Erythroblast (primary cell): ENCODE data around the gene AGAP1.

Source experiments
- GATA1 ChIP-seq: IDR thresholded peaks from 2 replicates; pipeline ENCODE4 v1.6.1; 2011; ENCODE audit warnings: low read depth, mild to moderate bottlenecking, control low read depth, low read length, moderate library complexity
- POLR2A ChIP-seq: IDR thresholded peaks from 2 replicates; pipeline ENCODE4 v1.6.1; 2011; ENCODE audit warnings: mild to moderate bottlenecking, low read length

DNA sequence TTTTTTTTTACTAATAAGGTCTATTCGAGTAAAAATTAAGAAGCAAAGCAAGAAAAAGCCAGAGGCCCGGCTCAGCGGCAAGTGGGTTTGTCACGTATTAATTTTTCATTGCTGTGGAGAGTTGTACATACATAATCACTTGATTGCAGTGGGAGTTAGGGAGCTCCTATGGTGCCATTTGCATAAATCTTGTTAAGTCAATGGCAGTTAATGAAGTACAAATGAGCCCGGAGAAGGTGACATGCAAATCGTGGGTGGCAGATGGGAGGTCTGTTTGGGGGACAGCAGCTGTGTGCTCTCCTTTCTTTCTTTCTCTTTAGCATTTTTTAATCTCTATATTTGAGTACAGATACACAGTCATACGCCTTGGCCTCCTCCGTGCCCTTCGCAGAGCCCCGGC lies 317.0 kb downstream of the AGAP1 start:
- TF ChIP-seq POLR2A, result no peak
- no peak for TF ChIP-seq GATA1
